A204.1 (cell line): Measurements from ENCODE around the gene ELANE.

Source experiments
- FAIRE-seq: peaks from 2 replicates; lab custom pipeline; 2012; peaks lifted over from hg19 to GRCh38; lab: Jason Lieb, UNC

The ELANE gene

GRCh38 chr19:899336-900042 lies 47.4 kb downstream of the ELANE start:
- no peak for FAIRE-seq

DNA sequence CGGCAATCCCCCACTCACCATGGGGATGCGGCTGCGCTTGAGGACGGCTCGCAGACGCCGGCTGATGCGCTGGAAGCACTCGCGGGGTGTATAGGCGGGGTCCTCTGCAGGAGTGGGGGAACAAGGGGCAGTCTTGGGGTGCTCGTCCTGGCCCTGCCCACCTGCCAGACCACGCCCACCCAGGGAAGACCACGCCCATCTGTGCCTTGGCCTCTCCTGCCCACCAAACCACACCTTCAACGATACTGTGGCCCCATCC lies 47.9 kb downstream of the ELANE start:
- no peak for FAIRE-seq

DNA sequence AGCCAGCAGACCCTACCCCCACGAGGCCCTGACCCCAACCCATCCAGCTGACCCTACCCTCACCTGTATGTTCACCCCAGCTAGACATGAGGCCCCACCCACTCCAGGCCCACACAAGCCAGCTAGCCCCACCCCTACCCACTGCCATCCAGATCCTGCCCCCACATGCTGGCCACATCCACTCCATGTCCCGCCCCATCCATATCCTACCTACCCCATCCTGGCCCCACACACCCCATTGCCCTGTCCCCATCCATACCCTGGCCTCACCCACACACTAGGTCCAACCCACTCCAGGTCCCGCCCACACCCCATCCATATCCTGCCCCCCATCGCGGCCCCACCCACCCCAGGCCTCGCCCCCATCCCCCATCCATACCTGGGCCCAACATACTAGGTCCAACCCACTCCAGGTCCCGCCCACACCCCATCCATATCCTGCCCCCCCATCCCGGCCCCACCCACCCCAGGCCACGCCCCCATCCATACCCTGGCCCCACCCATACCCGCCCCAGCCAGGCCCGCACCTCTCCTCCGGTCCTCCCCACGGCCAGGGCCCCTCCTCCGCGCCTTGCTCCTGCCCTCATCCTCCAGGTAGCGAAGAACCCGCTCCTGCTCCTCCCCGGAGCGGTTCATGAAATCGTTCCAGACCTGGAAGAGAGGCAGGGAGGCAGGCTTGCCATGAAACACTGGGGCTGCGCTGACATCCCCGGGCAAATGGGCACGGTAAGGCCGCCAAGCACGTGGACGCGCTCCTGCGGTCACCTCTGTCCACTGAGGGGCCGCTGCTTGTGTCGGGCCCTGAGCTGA lies 48.4 kb downstream of the ELANE start:
- no peak for FAIRE-seq

DNA sequence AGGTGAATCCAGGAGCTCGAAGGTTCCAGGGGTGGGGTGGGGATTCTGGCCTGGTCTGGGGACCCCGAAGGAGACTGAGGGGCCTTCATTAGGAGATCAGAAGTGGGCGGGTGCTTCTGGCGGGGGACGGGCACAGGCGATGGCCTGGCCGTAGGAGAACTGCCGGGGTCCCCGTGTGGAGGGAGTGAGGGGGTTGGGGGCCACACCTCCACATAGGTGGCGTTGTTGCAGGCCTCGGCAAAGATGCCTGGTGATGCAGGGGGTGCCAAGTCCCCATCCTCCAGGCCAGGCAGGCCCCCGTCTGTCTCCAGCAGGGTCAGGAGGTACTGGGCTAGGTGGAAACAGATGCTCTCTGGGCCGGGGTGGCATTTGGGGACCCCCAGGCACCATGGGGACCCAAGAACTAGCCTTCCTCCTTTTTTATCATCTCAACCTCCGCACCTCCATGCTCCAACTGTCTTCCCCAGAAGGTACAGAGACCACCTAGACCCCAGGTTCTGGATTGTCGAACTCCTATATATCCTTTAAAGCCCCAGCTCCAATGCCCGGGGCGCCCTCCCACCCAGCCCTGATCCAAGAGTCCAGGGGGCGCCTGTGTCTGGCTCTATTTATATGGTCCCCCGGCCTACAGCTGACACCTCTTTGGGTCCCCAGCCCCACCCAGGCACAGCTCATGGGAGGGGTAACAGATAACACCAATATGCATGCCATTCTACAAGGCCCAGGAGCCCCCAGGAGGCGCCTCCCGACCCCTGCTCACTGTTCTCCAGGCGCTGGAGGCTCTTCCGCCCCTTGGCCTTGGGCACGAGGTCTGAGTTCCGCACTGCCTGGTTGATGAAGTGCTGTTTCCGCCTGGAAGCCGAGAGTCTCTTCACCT lies 49.4 kb downstream of the ELANE start:
- FAIRE-seq = no peak

- FAIRE-seq = no peak
Observed at GRCh38 chr19:902093-902370, 49.9 kb downstream of the ELANE start.

DNA sequence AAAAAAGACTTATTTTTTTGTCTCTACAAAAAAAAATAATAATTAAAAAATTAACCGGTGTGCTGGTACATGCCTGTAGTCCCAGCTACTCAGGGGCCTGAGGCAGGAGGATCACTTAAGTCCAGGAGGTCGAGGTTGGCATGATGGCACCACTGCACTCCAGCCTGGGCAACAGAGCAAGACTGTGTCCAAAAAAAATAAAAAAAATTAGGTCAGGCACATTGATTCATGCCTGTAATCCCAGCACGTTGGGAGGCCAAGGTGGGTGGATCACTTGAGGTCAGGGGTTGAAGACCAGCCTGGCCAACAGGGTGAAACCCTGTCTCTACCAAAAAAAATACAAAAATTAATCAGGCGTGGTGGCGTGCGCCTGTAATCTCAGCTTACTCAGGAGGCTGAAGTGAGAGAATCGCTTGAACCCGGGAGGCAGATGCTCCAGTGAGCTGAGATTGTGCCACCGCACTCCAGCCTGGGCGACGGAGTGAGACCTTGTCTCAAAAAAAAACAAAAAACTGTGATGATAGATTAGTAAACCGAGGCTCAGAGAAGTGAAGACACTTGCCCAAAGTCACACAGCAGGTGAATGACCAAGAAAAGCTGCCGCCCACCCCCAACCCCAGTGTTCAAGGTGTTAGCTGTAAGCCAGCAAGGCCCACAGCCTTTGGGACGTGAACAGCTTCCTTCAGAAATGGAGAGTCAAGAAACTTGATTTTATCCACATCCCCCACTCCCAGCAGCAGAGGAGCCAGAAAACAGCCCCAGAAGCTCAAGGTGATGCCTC lies 50.5 kb downstream of the ELANE start:
- no peak for FAIRE-seq

- FAIRE-seq = no peak
Observed at GRCh38 chr19:903266-903797, 51.2 kb downstream of the ELANE start.

DNA sequence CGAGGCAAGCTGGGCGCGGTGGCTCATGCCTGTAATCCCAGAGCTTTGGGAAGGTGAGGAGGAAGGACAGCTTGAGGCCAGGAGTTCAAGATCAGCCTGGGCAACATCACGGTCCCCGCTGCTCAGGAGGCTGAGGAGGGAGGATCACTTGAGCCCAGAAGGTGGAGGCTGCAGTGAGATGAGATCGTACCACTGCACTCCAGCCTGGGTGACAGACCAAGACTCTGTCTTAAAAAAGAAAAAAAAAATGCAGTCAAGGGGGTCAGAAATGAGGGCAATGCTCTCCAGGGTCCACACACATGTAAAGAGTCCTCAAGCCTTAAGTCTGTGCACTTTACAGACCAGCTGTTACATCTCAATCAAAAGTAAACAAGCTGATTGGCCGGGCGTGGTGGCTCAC lies 52.4 kb downstream of the ELANE start:
- FAIRE-seq = no peak
